BLaER1 treated with 17β-estradiol and CSF1 and Interleukin-3, amounts not matched to agents 10 nM and 100 nM (cell line): ENCODE results near the gene LRWD1.

Experiments used
- H3K27ac ChIP-seq, 11 experiments: shearing (Covaris generic); formaldehyde crosslinking; 2 replicates each; pipeline ENCODE4 v1.8.1; 2022
- H3K27me3 ChIP-seq, 11 experiments: shearing (Covaris generic); formaldehyde crosslinking; 2 replicates each; pipeline ENCODE4 v1.8.1; 2022
- H3K36me3 ChIP-seq, 11 experiments: shearing (Covaris generic); formaldehyde crosslinking; 2 replicates each; pipeline ENCODE4 v1.8.1; 2022
- H3K4me1 ChIP-seq, 10 experiments: shearing (Covaris generic); formaldehyde crosslinking; 2 replicates each; pipeline ENCODE4 v1.8.1; 2022
- H3K4me2 ChIP-seq, 11 experiments: shearing (Covaris generic); formaldehyde crosslinking; 2 replicates each; pipeline ENCODE4 v1.8.1; 2022
- H3K4me3 ChIP-seq, 10 experiments: shearing (Covaris generic); formaldehyde crosslinking; 2 replicates each; pipeline ENCODE4 v1.8.1; 2022
- H3K9ac ChIP-seq, 11 experiments: shearing (Covaris generic); formaldehyde crosslinking; 2 replicates each; pipeline ENCODE4 v1.8.1; 2022
- H3K9me3 ChIP-seq, 11 experiments: shearing (Covaris generic); formaldehyde crosslinking; replicated peaks in 1 of 11; 2 replicates each; pipeline ENCODE4 v1.8.1; 2022
- H4K20me1 ChIP-seq, 11 experiments: shearing (Covaris generic); formaldehyde crosslinking; 2 replicates each; pipeline ENCODE4 v1.8.1; 2022
- Cebpa-rat ChIP-seq, 11 experiments: shearing (Covaris generic); IDR thresholded peaks; 2 replicates each; pipeline ENCODE4 v1.8.1; 2022

Gene LRWD1

DNA sequence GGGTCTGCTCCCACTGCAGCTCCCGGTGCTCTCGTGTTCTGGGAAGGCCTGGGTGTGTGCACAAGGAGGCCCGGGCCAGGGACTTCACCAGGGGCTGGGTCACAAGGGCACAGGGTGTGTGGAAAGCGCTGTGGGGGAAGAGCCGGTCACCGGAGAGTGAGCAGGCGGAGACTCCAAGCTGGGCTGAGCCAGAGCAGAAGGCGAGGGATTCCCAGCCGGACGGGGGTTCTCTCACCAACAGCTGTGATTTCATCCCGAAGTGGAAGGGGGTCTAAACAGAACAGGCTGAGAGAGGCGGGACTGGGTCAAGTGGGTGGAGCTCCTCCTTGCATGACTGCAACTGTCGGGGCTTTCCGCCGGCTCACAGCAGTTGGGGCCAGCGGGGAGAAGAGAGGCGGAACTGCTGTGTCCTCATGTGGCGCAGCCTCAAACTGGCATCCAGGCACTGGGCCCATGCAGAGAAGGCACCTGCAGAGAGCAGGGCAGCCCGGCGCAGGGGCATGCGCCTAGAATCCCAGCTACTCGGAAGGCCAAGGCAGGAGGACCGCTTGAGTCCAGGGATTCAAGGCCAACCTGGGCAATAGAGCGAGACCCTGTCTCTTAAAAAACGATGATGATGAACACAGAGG lies 39.0 kb upstream of the LRWD1 start:
- Histone ChIP-seq H3K4me3 (peak overlapping the region; percentile 24 to 57 (median 47); a peak in 19 of 20 replicates), H3K36me3 (peaks cover 0 to 34% (median 21%) of the 10 kb centered on the region in 11 experiments; a peak in 13 of 22 replicates), H3K9ac (peak overlapping the region; percentile 77 to 90 (median 84)), H4K20me1 (peaks cover 0 to under 1% (median 0%) of the 10 kb centered on the region in 11 experiments; a peak in 1 of 22 replicates), H3K27me3 (no peaks in the 10 kb centered on the region), H3K4me2 (peak overlapping the region; percentile 86 to 98 (median 94)), H3K9me3 (no peaks in the 10 kb centered on the region), H3K27ac (peak overlapping the region; percentile 91 to 99 (median 95)), H3K4me1 (peaks cover 83 to 99% (median 96%) of the 10 kb centered on the region in 10 experiments)
- TF ChIP-seq Cebpa-rat (IDR thresholded peaks at IDR 0.05): no peak

DNA sequence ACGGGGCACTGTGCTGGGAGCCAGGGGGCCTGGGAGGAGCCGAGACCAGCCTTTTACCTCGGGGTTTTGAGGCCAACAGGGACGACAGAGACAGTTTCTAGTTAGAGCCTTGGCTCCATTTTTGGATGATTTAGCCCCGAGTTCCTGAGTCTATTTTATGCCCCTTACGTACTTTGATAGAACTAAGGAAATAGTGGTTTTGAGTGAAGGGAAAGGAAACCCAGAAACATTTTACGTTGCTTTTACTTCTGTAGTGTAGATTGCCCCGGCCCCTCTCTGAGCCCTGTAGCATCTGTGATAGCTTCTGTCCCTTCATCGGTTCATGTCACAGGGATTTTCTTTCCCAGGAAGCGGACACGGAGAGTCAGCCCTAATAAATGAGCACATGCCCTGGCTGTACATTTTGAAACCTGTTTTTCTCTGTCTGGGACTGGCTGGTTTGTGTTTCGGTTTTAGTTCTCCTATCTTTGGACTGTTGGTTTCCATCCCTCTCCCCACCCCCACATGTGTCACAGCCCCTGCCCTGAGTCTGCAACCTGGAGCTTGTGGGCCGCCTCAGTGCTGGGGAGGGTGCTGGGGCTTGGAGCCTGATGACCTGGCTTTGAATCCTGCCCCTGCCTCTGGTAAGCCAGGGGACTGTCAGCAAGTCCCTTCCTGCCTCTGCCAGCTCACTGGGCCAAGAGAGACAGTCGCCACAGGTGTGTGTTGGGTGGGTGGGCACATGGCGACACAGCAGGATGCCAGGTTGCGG lies 38.3 kb upstream of the LRWD1 start:
- peaks cover 83 to 99% (median 96%) of the 10 kb centered on the region in 10 experiments for H3K4me1 ChIP-seq
- no peaks in the 10 kb centered on the region for H3K27me3 ChIP-seq
- TF ChIP-seq Cebpa-rat (IDR thresholded peaks at IDR 0.05): 0 out of 22 replicates have a peak, but pooled peaks of 1 of the 11 experiments have one; percentile 8
- H3K36me3 ChIP-seq: peaks cover 0 to 29% (median 17%) of the 10 kb centered on the region in 11 experiments; a peak in 13 of 22 replicates
- H3K9ac ChIP-seq: peak overlapping the region; percentile 77 to 90 (median 84)
- H3K4me2 ChIP-seq: peak overlapping the region; percentile 86 to 98 (median 94)
- no peaks in the 10 kb centered on the region for H3K9me3 ChIP-seq
- no peaks in the 10 kb centered on the region; a peak in 1 of 22 replicates for H4K20me1 ChIP-seq
- peak overlapping the region; percentile 91 to 99 (median 95) for H3K27ac ChIP-seq
- H3K4me3 ChIP-seq: peak overlapping the region; percentile 24 to 57 (median 47); a peak in 19 of 20 replicates

DNA sequence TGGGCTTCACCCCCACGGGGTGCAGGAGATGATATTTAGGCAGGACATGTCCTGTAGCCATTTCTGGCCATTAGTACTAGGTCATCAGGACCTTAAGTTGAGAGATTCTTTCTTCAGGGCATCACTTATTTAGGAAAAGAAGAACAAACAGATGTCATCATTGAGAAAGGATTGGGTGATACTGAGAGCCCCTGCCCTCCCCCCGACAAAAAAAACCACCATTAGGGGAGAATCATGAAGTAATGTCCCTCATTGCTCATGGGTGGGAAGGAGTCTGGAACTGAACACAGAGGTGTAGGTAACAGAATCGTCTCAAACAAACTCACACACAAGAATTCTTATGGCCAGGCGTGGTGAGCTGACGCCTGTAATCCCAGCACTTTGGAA lies 37.8 kb upstream of the LRWD1 start:
- H3K9ac ChIP-seq: peak overlapping the region; percentile 77 to 90 (median 84); a peak in 21 of 22 replicates
- no peaks in the 10 kb centered on the region for H3K9me3 ChIP-seq
- TF ChIP-seq Cebpa-rat (IDR thresholded peaks at IDR 0.05): no peak
- no peaks in the 10 kb centered on the region for H3K27me3 ChIP-seq
- peak overlapping the region; percentile 24 to 57 (median 47); a peak in 17 of 20 replicates for H3K4me3 ChIP-seq
- H3K36me3 ChIP-seq: peaks cover 0 to 24% (median 12%) of the 10 kb centered on the region in 11 experiments; a peak in 12 of 22 replicates
- peak overlapping the region; percentile 91 to 99 (median 95) for H3K27ac ChIP-seq
- H4K20me1 ChIP-seq: no peaks in the 10 kb centered on the region; a peak in 1 of 22 replicates
- peak overlapping the region; percentile 86 to 98 (median 94) for H3K4me2 ChIP-seq
- peaks cover 85 to 99% (median 97%) of the 10 kb centered on the region in 10 experiments for H3K4me1 ChIP-seq

DNA sequence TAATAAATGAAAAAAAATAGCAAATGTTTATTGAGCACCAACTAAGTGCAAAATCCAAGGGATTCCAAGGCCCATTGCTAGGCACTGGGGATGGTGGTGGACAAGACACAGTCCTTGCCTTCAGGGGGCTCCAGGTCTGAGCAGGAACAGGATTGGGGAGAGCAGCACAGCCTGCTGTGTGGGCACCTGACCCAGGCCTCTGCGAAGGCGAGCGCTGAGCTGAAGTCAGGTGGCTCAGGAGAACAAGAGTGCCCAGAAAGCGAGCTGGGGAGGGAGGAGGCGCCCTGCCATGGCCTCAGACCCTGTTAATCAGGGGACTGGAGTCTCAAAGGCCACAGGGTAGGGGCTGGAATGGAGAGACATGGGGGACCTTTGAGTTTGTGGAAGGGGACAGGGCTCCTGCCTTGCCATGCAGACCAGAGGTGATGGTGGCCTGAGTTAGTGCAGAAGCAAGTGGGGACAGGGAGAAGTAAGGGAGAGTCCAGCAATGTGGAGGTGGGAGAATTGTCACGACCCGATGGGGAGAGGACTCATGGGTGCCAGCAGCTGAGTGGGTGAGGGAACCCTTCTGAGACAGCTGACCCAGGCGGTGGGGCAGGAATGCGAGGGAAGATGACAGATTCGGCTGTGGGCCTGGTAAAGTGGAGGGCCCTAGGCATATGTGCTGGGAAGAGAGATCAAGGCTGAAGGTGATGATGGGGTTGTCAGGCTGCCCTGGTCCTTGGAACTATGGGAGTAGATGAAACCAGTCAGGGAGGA lies 35.5 kb upstream of the LRWD1 start:
- Histone ChIP-seq H3K4me2 (peak overlapping the region; percentile 71 to 98 (median 94)), H3K4me3 (no peak overlapping the region), H3K4me1 (peaks cover 89 to 91% (median 90%) of the 10 kb centered on the region in 10 experiments)

DNA sequence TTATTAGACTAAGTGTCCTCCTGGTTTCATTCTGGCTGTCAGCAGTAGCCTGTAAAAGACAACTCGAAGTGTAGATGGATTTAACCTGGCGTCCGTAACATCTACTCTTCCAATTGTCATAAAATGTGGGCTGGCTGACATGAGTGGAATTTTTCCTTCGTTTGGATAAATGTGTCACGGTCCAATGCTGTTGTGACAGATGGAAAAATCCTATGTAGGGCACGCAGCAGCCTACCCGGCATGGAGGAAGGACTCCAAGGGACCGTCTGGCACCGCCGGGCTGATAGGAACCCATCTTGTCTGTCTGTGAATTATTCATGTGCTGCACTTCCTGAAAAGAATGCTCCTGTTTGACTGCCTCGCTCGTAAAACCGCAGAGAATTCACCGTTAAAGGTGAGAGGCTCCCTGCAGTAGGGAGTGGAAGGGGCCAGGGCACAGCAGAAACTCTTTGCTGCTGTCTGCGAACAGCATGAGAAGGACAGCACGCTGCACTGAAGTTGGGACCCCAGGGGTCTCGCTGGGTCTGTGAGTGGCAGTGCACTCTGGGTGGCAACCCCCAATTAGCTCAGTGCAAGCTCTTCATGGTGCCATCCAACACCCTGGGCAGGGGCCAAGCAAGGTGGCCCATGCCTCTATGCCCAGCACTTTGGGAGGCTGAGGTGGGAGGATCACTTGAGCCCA lies 33.0 kb upstream of the LRWD1 start:
- H3K4me3 ChIP-seq: peak overlapping the region in 3 of 10 experiments; percentile 6 to 21 (median 16); a peak in 3 of 20 replicates

More for the DNA sequence above, 35.5 kb upstream of the LRWD1 start:
- no peak for TF ChIP-seq Cebpa-rat (IDR thresholded peaks at IDR 0.05)
- Histone ChIP-seq H4K20me1 (peaks cover 0 to 3% (median 0%) of the 10 kb centered on the region in 11 experiments; a peak in 3 of 22 replicates), H3K27me3 (no peaks in the 10 kb centered on the region), H3K9ac (peak overlapping the region in 8 of 11 experiments; percentile 43 to 98 (median 94); a peak in 16 of 22 replicates), H3K36me3 (peaks cover 0 to 18% (median 7%) of the 10 kb centered on the region in 11 experiments; a peak in 10 of 22 replicates), H3K9me3 (no peaks in the 10 kb centered on the region), H3K27ac (peak overlapping the region; percentile 47 to 99 (median 95); a peak in 21 of 22 replicates)

DNA sequence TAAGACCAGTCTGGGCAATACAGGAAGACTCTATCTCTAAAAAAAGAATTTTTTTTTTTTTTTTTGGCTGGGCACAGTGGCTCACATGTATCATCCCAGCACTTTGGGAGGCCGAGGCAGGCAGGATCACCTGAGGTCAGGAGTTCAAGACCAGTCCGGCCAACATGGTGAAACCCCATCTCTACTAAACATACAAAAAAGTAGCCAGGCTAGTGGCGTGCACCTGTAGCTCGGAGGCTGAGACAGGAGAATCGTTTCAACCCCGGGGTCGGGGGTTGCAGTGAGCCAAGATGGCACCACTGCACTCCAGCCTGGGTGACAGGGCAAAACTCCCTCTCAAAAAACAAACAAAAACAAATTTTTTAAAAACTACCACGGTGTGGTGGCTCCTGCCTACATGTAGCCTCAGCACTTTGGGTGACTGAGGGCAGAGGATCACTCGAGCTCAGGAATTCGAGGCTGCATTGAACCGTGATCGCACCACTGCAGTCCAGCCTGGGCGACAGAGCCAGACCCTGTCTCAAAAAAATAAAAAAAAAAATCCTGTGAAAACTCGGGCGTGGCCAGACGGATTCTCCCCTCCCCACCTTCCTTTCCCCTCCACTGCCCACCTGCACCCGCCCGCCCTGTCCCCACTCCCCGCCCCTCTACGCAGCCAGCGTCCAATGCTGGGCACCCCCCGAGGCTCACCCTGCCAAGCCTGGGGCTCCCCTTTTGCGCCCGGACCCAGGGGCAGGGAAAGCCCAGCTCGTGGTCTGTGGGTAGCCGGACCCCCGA lies 32.2 kb upstream of the LRWD1 start:
- H3K27ac ChIP-seq: peak overlapping the region; percentile 68 to 99 (median 95)

More for the DNA sequence above, 33.0 kb upstream of the LRWD1 start:
- Histone ChIP-seq H3K27me3 (no peaks in the 10 kb centered on the region), H3K9me3 (no peaks in the 10 kb centered on the region), H4K20me1 (peaks cover 0 to 25% (median 6%) of the 10 kb centered on the region in 11 experiments; a peak in 10 of 22 replicates), H3K9ac (peak overlapping the region; percentile 10 to 98 (median 93); a peak in 21 of 22 replicates), H3K27ac (peak overlapping the region; percentile 31 to 99 (median 95); a peak in 21 of 22 replicates), H3K4me2 (peak overlapping the region; percentile 94 to 99 (median 98)), H3K4me1 (peaks cover 78 to 91% (median 90%) of the 10 kb centered on the region in 10 experiments), H3K36me3 (peaks cover 3 to 23% (median 11%) of the 10 kb centered on the region in 11 experiments)
- TF ChIP-seq Cebpa-rat (IDR thresholded peaks at IDR 0.05): no peak

More for the DNA sequence above, 32.2 kb upstream of the LRWD1 start:
- peak overlapping the region; percentile 94 to 99 (median 98) for H3K4me2 ChIP-seq
- peaks cover 70 to 91% (median 88%) of the 10 kb centered on the region in 10 experiments for H3K4me1 ChIP-seq
- H3K9me3 ChIP-seq: no peaks in the 10 kb centered on the region
- H3K9ac ChIP-seq: peak overlapping the region; percentile 87 to 98 (median 93)
- H3K36me3 ChIP-seq: peaks cover 12 to 26% (median 20%) of the 10 kb centered on the region in 11 experiments
- no peak for TF ChIP-seq Cebpa-rat (IDR thresholded peaks at IDR 0.05)
- H3K4me3 ChIP-seq: peak overlapping the region; percentile 74 to 98 (median 94)
- peaks cover 0 to 26% (median 6%) of the 10 kb centered on the region in 11 experiments; a peak in 10 of 22 replicates for H4K20me1 ChIP-seq
- H3K27me3 ChIP-seq: no peaks in the 10 kb centered on the region
